NCI-H1105 (cell line): ENCODE results near the gene XRCC4.
"Not testable (repeated sequence)": the region's sequence is repeated elsewhere in the genome, so short reads cannot be mapped to it uniquely, and the experiment has no call there.

ENCODE experiments used
- DNase-seq: peaks from one replicate; lab custom pipeline; 2025; lab: John Stamatoyannopoulos, UW

Gene XRCC4

GRCh38 chr5:83353231-83353630 lies 275.9 kb downstream of the XRCC4 start:
- no peak for DNase-seq

GRCh38 chr5:83353774-83354173 lies 276.4 kb downstream of the XRCC4 start:
- DNase-seq, result no peak

GRCh38 chr5:83354958-83355357 lies 277.6 kb downstream of the XRCC4 start:
- no peak for DNase-seq

GRCh38 chr5:83355482-83356014 lies 278.2 kb downstream of the XRCC4 start:
- DNase-seq, result not testable (repeated sequence)

GRCh38 chr5:83357621-83358231 lies 280.4 kb downstream of the XRCC4 start:
- DNase-seq, result no peak

GRCh38 chr5:83360573-83360972 lies 283.2 kb downstream of the XRCC4 start:
- DNase-seq, result no peak

- DNase-seq, result no peak
These were observed 285.2 kb downstream of the XRCC4 start for GRCh38 chr5:83362526-83362925.

GRCh38 chr5:83363111-83363885 lies 286.0 kb downstream of the XRCC4 start:
- no peak for DNase-seq

GRCh38 chr5:83363886-83364275 lies 286.5 kb downstream of the XRCC4 start:
- no peak for DNase-seq

- DNase-seq, result no peak
These were observed 287.3 kb downstream of the XRCC4 start for GRCh38 chr5:83364312-83365299.

- no peak for DNase-seq
These were observed 291.0 kb downstream of the XRCC4 start for GRCh38 chr5:83368319-83368718.

GRCh38 chr5:83368835-83369234 lies 291.5 kb downstream of the XRCC4 start:
- DNase-seq, result no peak

GRCh38 chr5:83370957-83371356 lies 293.6 kb downstream of the XRCC4 start:
- DNase-seq, result no peak

- DNase-seq, result no peak
These were observed 294.4 kb downstream of the XRCC4 start for GRCh38 chr5:83371726-83372125.

GRCh38 chr5:83374547-83374946 lies 297.2 kb downstream of the XRCC4 start:
- DNase-seq, result no peak

- DNase-seq, result no peak
These were observed 297.9 kb downstream of the XRCC4 start for GRCh38 chr5:83375049-83375745.

GRCh38 chr5:83376461-83376860 lies 299.1 kb downstream of the XRCC4 start:
- DNase-seq, result no peak

- no peak for DNase-seq
These were observed 300.0 kb downstream of the XRCC4 start for GRCh38 chr5:83377131-83377865.

GRCh38 chr5:83378624-83379289 lies 301.4 kb downstream of the XRCC4 start:
- DNase-seq, result no peak

- DNase-seq, result no peak
These were observed 308.5 kb downstream of the XRCC4 start for GRCh38 chr5:83385812-83386211.
